HG02588 (cell line): ENCODE measurements around the gene FOXP1.

ENCODE experiments used
- ATAC-seq: cut with Tn5 transposase; IDR thresholded peaks from one replicate; pipeline ENCODE4 v1.9.1; 2021; ENCODE audit warnings: mild to moderate bottlenecking, moderate library complexity; ENCODE audit not compliant: unreplicated experiment

Gene FOXP1

DNA sequence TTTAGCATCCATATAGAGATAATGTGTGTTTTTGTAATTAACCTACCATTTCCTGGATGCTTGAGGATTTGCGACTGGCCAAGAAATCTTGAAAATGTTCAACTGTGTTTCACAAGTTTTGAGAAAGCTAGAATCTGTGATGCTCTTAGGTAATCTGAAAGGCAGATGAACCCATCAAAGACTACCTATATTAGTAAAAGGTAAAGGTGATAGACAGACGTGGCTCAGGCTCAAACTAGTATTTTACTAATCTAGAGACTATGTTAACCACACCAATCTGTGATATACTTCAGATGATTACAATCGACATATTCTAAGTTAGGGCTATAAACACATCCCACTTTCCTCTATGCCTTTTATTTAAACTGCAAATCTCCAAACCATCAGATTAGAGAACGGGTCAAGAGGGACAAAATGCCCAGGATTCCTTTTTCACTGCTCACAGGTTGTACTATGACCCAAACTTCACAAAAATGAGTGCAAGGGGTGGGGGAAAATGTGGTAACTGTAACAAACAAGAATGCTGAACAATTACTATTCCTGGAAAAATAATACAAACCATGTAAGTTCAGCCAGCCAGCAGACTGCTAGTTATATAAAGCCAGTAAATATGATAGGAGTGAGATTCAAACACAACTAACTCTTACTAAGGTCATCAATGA, 295.1 kb downstream of the FOXP1 start:
- no peak for ATAC-seq

DNA sequence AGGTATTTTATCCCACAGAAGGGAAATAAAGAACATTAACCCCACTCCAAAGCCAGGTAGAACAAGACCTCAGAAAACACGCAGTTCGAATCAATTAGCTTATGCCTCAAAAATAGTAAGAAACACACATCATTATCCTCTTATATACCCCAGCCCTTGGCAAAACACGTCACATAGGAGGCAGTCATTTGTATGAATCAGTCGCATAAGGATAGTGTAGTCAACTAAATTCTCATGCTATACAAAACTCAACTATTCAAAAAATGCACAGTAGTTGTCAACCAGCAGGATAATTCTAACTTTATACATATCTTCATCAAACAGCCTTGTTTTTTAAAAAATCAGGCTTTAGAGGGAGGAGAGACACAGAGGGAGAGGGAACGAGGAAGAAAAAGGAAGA, 298.4 kb downstream of the FOXP1 start:
- ATAC-seq, result no peak

DNA sequence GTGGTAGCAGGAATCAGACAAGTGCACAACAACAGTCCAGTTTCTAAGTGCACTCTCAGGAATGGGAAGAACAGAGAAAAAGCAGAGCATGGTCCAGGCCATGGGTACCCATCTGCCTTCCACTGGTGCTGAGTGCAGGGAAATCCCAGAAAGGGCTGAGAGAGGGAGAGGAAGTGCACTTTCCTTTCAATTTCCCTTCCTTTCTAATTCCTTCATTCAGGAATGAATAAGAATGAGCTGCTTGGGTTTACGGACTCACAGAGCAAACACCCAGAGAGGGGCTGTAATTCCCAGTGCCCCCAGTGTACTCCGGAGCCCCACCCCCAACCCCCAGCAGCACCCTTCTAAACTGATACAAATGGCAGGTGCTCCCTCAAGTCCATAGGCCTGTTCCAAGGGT, 300.6 kb downstream of the FOXP1 start:
- no peak for ATAC-seq

DNA sequence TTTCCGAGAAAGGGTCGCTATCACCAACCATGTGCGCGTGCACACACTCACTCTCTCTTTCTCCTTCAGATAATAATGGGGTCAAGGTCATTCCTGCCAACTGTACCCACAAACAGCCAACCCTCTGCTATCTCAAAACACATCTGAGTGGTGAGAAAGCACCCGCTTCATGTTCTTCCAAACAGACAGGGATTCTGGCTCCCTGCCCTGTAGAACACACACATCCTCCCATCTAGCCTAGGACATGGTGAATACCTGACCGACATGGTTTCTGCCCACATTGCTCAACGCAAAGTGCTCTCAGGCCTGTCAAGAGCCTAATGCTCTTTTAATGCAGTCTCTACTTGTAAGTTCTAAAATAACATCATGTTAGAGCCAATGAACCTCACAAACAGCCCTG, 302.2 kb downstream of the FOXP1 start:
- no peak for ATAC-seq

DNA sequence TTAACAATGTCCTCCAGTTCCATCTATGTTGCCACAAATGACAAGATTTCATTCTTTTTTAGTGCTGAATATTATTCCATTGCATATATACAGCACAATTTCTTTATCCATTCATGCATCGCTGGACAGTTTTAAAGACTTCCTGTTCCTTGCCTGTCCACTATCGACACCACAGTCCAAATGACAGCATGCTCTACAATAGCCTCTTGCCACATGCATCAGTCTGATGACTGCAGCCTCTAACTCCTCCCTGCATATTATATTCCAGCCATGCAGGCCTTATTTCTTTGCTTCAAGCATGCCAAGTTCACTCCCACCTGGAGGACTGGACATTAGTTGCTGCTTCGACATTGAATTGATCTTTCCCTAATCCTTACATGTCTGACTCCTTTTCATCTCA, 306.2 kb downstream of the FOXP1 start:
- ATAC-seq, result no peak

DNA sequence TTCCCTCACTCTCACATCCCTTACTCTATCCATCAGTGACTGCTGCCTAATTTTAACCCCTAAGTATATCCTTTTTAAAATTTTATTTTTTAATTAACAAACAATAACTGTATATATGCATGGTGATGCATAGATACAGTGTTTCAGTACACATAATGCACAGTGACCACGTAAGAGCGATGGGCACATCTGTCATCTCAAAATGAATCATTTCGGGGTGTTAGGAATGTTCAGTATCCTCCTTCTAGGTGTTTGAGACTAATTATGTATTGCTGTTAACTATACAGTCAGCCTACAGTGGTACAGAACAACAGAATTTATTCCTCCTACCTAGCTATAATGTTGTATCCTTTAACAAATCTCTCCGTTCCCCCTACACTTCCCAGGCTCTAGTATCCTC, 307.0 kb downstream of the FOXP1 start:
- no peak for ATAC-seq

DNA sequence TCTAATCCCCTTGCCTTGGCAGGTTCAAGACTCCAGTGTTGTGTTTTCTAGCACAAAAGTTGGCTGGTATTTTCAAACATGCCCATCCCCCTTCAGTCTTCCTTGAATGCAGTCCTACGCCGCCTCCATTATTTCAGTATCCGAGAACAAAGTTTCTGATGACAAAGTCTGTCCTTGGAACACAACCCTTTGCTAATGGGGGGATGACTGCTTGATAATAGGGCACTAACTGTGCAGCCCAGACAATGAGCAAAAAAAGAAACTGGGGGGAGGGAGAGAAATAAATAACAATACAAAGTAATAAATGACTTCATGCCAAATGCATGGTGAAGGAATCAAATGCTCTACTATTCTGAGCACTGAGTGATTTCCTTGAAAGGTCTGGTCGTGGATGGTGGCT, 310.1 kb downstream of the FOXP1 start:
- no peak for ATAC-seq

DNA sequence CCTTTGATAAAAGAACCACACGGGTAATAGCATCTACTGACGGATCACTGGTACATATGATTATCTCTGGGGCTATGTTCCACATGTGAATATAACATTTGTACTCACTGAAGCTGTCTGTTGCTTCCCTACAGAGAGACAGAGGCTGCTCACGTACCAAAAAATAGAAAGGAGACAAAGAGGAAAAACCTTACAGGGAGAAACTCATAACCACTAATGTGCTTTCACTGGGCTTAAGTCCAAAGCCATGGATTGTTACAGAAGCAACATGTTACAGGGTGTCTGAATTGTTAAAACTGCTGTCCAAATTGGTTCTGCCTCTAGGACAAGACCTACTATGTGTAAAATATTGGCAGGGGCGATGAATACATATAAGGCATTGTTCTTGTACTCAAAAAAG, 311.9 kb downstream of the FOXP1 start:
- ATAC-seq, result no peak

DNA sequence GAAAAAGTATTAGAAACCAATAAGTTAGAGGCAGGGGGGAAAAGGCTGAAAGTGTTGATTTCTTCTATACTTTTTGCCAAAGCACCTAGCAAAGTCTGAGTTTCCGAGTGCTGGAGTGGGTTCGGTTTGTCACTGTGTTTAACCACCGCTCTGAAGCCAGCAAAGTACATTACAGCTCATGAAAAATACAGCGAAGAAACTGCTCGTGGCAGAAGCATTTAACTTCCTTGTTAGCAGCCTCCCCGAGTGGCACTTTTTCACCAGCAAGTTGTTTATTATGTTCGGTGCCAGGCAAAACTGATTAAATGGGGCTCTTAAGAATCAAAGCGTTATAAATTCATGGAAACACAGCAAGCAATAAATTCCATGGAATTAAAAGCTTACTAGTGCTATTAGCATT, 313.6 kb downstream of the FOXP1 start:
- ATAC-seq, result no peak

DNA sequence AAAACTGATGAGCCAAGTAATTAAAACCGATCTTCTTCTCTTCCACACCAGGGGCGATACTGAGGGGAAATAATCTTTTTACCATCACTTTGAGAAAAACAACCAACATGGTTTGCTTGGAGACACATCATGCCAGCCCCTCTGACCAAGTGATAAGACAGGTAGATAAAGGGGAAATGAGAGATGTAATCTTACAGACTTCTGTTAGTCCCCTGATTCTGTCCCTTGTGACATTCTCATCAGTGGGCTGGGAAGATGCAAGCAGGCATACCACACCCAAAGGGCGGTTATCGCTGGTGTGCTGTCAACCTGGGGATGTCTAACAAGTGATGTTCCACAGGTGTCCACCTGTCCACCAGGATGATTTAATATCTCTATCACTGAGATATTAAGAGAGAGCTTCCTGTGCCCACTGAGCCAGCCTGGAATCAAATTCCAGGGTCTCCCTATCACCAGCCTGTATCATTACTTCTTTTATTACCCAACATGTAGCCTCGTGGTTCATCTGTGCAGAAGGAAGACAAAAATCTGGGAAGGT, 315.0 kb downstream of the FOXP1 start:
- ATAC-seq, result no peak

DNA sequence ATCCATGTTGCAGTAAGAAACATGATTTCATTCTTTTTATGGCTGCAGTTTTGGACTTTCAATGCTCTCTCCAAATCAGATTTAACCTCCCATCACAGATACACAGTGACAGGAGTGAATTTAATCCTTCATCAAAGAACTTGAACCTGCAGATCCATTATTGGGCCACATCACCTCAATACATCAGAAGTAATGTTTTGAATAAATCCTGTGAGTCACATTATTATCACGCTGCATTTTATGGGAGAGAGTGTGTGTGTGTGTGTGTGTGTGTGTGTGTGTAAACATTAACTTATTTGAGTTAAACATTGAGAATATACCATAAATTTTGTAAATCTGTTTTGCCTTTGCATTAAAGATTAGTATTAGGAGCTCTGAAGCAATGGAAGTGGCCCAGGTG, 316.7 kb downstream of the FOXP1 start:
- ATAC-seq, result no peak

DNA sequence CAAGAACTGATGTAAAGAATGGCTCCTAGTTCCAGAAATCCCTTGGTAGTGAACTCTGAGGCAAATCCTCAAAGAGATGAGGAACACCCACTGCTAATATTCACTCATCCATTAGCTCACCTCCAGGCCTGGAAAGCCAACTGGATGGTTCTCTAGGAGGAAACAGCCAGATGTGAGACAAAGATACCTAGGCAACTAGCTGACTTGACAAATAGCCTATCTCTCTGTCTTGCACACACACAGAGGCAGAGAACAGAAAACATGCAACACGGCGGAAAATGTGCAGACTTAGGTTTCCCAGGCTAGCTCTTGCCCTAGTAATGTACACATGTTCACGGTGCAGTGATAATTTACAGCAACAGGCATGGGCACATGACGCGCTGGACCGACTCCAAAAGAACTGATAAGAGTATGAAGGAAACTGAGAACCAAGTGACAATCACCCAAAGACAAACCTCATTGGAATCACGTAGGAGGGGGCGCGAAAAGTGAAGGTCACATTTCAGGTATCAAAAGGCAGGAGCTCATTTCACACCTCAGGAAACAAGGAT, 318.1 kb downstream of the FOXP1 start:
- ATAC-seq, result no peak

DNA sequence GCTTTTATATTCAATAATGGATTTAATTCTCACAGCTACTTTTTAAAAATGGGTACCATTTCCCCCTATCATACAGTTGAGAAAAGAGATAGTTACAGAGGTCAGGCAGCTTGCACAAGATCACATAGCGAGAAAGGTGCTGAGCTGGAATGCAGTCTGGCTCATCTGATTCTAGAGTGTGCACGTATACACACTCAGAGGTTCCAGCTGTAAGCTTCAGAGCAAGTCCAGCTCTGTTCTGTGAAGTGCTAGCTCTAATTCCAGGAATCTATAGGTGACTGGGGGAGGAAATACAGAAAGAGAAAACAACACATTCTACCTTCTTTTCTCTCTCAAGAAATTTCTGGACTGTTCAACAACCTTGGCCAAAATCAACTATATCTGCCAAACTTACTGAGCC, 318.7 kb downstream of the FOXP1 start:
- ATAC-seq, result no peak

DNA sequence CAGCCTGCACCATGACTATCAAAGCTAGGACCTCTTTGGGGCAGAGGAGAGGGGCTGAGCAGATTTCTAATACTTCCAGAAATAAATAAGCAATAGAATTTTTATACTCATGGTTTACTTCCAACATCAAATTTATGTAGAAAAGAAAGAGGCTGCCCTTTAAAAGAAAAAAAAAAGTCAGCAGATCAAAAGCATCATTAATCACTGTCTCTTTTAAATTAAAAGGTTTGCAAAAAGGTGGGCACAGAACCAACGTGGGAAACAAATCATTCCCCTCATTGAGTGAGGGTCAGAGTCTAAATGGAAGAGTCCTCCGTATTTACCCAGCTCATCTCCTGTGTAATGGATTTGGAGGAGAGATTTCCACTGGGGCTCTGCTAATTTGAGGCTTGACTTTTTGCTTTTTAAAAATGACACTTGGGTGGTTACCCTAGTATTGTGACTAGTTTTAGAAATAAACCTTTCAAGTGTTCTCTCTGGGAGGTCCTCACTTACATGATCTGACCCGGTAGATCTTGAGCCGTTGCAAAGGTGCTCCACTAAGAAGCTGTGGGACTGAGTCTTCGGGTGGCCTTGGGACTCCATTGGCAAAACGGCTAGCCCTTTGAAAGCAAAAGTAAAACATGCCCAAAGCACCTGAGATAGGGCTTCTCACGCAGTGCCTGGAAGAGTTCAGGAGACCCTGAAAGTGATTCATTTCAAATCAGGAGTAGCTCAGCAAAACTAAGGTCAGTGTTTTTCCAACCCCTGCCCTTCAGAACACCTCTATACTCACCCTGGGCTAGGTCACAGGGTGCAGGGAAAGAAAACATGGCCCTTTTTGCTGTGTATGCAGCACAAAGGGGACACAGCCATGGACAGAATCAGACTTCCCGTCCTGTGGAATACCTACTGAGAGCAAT, 320.9 kb downstream of the FOXP1 start:
- no peak for ATAC-seq

DNA sequence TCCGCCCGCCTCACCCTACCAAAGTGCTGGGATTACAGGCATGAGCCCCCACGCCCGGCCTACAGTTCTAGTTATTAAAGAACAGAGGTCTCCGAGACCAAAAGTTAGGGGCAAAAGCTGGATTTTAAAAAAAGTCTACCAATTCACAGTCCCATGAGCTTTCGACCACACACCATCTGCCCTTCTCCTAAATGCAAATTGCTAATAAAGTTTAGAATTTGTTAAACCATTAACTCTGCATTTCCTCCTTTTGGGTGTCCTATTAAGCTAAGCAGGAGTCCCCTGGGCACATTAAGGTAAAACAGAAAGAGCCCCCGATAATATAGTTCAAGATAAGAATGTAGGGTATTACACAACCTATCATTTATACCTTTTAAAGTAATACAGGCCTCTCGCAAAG, 322.7 kb downstream of the FOXP1 start:
- ATAC-seq, result no peak

DNA sequence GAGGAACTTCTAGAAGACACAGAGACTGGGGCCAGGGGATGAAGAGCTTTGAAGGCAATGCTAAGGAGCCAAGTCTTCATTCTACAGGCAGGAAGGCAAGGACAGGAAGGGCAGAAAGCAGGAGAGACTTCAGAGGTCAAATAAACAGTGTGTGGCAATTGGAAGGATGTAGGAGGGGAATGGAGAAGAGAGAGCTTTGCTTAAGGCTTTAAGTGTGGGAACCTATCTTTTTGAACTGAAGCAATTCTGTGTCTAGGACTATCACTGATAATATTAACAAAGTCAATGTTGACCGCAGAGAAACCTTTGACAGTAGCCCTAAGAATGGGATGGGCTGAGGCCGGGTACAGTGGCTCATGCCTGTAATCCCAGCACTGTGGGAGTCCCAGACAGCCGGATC, 325.0 kb downstream of the FOXP1 start:
- ATAC-seq, result no peak

DNA sequence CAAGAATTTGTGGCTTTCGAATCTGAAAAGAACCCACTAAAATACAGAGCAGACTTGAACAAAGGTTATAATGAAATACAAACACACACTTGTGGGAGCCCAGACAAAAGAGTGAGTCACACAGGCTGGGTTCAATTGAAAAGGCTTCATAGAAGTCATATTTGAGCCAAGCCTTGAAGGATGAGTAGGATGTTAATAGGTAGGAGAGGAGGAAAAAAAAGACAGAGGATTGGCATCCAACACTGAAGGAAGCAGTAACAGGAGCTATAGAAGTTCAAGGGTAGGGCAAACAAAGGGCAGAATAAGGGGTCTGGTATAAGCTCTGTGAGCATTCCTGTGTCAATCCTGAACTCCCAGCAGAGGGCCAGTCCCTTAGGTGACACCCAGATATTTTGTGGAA, 325.4 kb downstream of the FOXP1 start:
- no peak for ATAC-seq

DNA sequence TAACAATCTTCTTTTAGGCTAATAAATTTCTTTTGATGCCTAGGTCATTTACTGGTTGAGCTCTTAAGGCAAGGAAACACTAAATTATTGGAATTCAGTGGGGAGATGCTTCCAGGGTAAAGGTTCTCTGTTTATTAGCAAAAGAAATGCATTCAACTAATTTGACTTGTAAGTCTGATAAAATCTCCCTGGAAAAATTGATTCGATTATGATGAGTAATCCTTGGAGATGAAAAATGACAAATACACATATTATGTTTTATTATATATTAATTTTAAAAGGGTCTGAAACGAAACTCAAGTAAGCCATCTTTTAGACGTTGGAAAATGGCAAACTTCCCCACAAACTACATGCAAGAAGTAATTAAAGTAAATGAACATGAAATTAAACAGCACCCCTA, 328.0 kb downstream of the FOXP1 start:
- no peak for ATAC-seq

DNA sequence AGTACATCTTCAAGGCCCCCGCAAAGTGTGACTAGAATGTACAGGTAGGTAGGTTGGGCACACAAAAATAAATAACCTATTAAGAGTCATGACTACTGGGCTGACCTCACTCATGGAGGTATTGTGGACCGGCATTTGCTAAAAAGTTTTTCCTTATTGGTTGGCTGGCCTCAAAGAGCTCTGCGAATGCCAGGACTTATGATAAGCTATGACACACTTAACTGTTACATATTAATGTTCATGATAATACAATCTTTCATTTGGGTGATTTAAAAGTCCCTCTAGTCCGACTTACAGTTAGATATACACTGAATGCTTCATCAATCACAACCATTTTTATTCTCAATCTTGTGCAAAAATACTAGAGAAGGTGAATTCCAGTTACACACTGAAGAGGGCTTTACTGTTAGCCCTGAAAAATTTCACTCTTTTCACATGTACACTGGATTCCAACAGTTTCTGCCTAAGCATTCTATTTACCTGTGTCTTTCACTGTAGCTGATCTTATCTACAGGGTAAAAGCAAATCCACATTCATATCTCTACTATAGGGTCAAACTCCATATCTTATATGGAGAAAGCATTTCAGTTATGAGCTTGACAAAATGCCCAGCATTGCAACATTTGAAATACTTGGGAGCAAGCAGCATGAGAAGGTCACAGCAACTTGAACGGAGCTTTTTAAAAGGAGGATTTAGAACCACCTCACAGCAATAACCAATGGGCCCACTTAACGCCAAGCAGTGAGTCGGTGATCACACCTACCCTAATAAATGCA, 329.1 kb downstream of the FOXP1 start:
- ATAC-seq, result no peak

DNA sequence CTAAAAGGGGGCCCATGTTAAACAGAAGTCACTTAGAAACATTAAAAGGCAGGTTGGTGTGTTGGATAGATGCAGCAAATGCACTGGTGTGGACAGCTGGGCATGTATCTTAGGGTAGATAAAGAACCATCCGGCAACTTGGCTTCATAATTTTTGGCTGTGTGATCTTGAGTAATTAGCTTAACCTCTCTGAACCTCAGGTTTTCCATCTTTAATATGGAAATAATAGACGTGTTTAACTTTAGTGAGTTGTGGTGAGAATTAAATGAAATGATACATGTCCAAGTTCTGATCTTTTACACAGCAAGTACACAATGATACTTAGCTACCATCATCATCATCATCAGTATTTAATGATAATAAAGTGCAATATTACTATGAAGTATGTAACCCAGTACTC, 330.4 kb downstream of the FOXP1 start:
- ATAC-seq, result no peak

DNA sequence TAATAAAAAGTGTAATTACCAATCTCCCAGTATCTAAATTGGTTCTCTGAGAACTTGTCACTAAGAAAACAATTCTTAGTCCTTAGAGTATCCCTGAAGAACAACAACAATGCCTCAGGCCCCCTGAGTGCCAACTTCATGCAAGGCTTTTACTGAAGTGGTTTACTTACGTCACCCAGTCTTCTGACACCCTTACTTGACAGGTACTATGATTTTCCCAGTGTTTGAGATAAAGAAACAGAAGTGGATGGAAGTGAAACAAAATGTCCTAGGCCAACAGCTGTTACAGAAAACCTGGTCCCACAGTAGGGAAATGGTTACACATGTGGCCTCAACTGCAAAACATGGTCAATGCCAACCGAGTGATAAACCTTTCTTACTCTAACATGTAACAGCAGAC, 331.1 kb downstream of the FOXP1 start:
- ATAC-seq, result no peak
